DLD1 (cell line): Measurements from ENCODE around the gene PPP1R18.
"Not testable (repeated sequence)": the region's sequence is repeated elsewhere in the genome, so short reads cannot be mapped to it uniquely, and the experiment has no call there.

Experiments
- in situ Hi-C: cut with HindIII; loops from 2 replicates; pipeline ENCODE4 v1.10.0; 2017; ENCODE audit warnings: low sequenced_read_pairs

PPP1R18 gene

DNA sequence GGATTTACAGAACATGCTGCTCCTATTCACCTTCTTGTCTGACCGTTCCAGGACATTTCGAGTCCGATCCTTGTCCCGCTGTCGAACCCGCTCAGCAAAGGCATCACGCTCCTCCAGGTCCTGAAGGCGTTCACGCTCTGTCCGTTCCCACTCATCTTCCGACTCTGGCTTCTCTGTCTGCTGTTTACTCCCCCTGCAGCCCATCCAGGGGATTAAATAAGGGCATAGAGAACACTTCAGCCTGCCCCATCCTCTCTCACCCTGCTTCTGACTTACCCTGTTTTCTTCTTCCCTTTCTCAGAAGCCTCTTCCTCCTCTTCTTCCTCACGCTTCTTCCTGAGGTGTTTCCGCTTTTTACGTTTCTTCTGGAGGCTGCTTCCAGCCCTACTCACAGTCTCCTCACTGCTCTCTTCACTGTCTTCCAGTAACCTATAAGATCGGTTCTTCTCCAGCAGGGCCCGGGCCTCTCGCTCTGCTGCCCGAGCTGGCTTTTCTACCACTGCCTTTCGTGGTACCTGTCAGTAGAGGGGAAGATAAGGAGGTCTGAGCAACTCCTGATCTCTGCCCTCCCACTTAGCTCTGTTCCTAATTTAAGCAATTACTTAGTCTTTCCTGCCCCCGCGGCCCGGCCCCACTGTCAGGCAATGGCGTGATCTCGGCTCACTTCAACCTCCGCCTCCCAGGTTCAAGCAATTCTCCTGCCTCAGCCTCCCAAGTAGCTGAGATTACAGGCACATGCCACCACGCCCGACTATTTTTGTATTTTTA, 15.5 kb downstream of the PPP1R18 start:
- in situ Hi-C loops: no loop called here

DNA sequence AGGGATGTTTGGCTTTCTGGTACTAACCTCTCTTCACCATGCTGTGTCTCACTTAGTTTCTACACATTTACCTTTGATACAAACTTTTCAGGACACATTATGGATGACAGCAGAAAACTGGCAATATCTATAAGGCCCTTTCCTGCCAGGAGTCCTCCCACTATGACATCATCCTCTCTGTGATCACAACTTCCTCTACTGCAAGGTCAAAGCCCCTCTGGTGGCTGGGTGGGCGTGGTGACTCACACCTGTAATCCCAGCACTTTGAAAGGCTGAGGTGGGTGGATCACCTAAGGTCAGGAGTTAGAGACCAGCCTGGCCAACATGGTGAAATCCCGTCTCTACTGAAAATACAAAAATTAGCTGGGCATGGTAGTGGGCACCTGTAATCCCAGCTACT, 20.1 kb downstream of the PPP1R18 start:
- in situ Hi-C loops: not testable (repeated sequence)

DNA sequence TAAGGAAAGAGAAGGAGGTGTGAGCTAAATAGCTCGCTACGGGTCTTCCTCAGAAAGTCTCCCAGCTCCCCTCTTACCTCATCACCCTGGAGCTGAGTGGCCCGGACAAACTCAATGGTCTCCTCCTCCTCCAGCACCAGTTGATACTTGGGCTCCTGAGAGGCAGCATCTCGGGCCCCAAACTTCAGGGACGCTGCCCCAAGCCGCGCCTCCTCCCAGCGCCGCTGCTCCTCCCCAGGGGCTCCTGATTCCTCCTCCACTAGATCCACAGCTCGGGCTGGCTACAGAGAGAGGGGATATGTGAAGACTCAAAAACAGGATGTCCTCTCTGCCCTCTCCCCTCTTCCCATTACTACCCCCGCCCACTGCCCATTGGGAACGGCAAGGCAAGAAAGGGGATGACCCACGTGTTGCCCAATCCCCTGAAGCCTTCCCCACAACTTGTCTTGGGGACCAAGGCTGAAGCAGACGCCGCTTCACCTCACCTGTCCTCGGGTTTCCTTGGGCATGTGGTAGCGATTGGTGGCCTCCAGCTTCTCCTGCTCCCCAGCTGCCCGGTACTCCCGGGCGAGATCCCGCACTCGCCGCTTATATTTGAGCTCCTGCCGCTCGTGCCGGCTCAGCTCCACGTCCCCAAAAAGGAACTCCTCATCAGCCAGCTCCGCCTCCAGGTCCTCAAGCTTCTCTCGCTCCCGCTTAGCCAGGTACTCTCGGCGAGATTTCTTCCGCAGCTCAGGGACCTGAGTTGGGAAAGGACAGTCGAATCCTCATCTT, 21.3 kb downstream of the PPP1R18 start:
- in situ Hi-C loops: no loop called here

DNA sequence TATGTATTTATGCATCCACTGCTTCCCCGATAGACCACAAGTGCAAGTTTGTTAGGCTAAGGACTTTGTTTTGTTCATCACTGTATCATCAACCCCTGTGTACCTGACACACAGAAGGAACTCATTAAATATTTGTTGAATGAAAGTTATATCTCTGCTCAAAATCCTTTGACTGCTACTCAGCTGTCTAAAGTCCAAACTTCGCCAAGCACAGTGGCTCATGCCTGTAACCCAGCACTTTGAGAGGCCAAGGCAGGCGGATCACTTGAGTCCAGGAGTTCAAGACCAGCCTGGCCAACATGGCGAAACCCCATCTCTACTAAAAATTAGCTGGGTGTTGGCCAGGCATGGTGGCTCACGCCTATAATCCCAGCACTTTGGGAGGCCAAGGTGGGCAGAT, 28.5 kb downstream of the PPP1R18 start:
- in situ Hi-C loops: not testable (repeated sequence)

DNA sequence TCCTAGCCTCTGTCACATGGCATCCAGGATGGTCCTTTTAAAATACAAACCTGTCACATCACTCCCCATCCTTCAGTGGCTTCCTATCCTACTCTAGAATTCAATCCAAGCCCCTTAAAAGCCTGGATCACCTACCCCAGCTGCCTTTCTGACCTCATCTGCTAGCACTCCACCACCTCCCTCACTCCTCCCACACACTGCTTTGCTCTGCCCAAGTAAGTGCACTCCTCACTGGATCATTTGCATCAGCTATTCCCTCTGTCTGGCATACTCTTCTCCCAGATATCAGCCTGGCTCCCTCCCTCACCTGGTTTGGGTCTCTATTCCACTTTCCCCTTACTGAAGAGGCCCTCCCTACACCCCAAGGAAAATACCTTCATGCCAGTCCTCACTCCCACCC, 29.0 kb downstream of the PPP1R18 start:
- in situ Hi-C loops: no loop called here

DNA sequence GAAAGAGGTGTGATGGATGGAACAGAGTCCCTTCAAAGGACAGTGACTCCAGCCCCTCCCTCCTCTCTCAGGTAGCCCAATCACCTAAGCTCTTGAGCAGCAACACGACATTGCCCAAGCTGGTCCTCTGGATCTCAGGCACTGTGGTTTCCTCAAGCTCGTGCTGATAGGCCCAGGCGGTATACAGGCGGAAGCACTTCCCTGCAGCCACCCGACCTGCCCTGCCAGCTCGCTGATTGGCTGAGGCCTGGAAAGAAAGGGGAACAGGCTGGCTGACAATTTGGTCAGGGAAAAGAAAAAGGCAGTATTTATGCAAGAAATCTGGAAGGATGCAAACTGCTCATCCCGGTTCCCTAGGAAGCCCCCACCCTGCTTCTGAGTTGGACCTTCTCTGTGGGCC, 29.9 kb downstream of the PPP1R18 start:
- in situ Hi-C loops: no loop called here

DNA sequence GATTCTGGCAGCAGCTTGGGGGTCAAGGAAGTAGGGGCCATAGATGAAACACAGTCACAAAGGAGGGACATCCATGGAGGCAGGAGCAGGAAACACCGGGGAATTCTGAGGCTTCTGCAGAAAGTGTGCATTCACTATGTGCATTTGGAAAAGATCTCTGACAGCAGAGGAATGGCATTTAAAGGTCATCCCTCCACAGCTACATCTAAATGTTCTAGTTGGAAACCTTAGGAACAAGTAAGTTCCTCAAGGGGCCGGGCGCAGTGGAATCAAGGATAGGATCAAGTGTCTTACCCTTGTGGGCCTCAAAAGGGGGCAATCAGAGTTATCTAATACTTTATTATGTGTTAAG, 30.7 kb downstream of the PPP1R18 start:
- in situ Hi-C loops: no loop called here

DNA sequence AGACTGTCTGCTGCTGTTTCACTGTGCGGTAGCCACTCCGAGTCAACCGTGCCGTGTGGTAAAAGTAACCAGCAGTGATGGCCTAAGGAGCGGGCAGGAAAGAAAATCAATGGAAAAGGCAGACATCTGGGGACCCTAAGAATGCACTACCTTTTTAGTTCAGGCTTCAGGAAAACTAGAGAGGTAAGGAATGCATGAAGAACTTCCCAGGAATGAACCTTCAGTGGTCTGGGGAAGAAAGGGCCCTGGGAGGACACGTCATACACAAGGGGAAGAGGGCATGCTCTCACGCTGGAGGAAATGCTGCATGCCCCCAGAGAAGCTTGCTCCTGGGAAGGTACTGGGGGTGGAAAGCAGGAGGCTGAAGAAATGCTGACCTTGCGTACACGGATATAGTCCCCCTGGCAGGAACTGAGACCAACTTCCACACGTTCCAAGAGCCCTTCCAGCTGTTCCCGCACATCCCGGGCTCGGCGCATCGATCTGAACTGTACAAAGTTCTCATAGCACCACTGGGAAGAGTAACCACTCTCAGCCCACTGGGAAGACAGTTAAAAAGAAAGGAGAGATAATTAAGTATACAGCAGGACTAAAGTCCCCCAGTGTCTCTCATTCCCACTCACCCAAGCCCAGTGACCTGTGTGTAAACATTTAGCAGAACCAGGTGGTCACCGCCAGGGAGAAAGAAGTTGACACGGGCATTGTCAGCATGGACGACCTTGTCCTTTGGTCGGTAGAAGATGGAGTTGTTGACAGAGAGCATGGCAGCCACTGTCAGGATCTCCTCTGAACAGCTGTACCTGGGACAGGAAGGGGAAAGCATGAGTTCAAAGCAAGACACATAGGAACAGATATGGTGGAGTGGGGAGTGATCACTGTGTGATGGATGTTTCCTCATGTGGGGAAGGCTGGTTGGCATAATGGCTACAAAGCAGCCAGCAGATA, 31.4 kb downstream of the PPP1R18 start:
- in situ Hi-C loops: no loop called here

DNA sequence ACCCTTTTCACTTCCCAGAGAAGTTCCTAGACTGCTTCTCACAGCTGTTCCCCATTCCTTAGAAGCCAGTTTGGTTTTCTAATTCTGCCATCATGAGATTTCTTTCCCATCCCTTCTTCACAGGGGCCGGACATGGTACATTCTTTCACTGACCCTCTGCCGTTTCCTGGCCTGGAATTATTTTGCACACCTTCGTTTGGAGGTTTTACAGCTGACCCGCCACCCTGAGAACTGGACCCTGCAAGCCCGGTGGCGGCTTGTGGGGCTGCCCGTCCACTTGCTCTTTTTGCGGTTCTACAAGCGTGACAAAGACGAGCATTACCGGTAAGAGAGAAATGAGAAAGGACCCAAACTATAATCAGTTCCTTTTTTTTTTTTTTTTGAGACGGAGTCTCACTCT, 35.3 kb downstream of the PPP1R18 start:
- in situ Hi-C loops: no loop called here

DNA sequence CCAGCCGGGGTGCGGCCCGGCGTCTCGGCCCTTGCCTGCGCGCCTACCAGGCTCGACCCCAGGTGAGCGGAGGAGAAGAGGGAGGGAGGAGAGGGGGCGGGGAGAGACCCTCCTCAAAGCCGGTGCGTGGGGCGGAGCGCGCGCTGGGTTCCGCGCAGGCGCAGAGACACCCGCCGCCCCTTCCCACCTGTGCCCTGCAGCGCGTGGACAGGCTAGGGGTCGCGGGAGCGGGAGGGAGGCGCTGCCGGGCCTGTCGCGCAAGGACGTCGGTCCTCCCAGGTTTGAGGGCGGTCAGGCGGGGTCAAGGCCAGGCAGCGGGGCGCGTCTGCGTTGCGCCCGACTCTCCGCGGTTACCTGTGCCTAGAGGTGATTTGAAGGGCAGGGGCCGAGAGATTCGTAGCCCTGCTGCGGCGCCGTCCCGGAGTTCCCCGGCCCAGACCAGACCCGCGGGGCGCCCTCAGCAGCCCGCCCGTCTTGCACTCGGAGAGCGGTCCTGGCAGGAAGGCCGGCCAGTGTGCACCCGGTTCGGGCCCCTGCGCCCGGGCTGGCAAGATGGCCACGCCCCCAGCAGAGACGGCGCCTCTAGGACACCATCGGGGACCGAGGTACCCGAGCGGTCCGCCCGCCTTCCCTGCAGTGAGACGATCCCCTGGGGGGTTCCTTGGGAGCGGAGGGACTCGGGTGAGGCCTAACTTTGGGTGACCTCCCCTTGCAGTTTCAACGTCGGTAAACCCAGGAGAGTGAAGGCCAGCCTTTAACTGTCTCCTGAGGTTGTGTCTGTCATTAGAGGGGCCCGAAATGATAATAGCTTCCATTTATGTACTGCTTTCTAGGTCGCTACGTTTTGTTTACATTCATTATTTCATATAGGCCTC, 39.0 kb downstream of the PPP1R18 start:
- in situ Hi-C loops: no loop called here

DNA sequence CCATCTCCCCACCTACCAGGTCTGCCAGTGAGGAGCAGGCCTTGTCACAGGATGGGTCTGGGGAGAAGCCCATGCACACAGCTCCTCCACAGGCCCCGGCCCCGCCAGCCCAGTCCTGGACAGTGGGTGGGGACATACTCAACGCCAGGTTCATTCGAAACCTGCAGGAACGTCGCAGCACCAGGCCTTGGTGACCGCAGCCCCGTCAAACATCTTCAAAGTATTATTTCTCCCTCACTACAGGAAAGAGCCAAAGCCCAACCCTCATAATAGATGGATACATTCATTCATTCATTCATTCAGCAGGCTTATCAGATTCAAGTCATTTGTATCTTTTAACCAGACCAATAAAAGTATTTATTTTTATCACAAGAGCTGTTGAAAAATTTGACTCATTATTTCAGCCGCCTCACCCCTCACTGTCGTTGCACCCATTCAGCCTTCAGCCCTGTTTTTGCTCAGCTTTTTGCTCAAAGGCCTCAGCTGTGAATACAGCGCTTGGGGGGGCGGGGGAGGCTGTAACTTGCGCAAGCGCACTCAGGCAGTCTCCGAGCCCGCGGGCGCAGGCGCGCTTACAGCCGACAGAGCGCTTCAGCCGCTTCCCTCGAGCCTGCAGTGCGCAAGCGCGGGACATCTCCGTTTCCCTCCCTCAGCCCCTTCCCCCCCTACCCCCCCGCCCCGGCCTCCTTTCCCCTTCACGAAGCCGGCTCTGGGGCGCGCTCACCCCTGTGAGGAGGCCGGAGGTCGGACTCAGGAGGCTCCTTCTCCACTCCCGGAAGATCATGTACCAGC, 39.8 kb downstream of the PPP1R18 start, which contains the start of gene C6orf136:
Gene C6orf136, plus strand, starts transcription at position 684 of the 792 bp plus-strand sequence. Its CDS starts 99 bp downstream, at position 783.
- in situ Hi-C loops: no loop called here

DNA sequence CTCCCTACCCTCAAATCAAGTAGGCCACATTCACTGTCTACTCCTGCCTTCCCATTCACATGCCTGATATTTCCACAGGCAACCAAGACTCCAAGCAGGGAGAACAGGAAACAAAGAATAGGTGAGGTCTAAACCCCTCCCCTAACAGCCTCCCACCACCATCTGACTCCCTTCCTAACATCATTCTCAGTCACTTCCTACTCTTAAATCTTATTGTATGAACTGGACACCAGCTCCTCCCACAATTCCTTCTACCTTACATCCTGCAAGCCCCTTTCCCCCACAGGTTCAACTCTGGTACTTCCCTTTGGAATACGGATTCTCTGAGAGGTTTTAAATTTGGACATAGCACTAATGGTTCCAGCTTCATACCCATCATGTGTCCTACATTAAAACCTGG, 40.5 kb downstream of the PPP1R18 start:
- in situ Hi-C loops: no loop called here

DNA sequence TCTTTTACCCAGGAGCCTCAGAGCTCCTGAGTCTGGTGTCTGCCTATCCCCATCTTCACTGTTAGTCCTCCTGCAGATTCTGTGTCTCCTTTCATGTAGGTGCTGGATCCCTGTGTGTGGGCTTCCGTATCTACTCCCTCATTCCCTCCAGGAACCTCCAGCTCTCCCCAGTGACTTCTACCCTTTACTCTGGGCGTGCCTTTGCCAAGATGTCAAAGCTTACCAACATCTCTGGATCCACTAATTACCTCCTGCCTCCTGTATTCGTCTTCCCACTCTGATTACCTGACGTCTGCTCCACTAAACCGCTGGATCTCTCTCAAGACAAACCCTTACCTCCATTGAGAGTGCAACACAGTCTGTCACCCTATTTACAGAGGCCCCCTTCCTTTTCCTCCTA, 41.7 kb downstream of the PPP1R18 start:
- in situ Hi-C loops: no loop called here

DNA sequence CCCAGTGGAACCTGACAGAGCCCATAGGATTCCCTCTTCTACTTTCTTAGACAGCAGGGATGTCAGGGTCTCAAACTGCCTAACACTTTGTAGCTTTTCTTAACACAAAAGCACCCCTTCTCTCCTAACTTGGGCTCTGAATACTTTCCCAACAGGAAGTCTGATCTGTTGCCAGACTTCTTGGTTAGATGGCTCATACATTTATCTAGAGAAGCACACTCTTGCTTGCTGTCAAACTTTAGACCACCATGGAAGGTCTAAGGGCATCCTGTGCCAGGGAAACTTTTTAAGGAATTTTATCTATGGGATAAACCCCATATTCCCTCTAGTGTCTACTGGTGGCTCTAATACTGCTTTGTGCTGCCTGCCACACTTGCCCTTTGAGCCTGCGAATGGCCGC, 42.8 kb downstream of the PPP1R18 start:
- in situ Hi-C loops: no loop called here

DNA sequence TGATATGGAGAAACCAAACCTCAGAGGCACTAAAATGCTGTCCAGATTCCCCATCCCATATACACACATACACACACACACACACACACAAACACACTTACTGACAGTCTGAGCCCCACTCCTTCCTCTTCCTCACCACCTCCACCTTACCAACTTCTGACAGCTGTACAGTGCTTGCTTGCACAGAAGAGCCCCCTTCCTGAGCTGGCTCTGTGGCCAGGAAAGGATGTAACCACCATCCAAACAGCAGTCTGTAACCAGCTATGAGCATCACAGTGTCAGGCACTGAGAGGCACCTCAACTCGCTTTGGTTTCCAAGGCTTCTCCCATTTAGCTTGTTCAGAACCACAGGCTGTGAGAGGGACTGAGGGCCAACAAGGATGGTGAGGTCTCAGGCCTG, 45.4 kb downstream of the PPP1R18 start:
- in situ Hi-C loops: no loop called here

DNA sequence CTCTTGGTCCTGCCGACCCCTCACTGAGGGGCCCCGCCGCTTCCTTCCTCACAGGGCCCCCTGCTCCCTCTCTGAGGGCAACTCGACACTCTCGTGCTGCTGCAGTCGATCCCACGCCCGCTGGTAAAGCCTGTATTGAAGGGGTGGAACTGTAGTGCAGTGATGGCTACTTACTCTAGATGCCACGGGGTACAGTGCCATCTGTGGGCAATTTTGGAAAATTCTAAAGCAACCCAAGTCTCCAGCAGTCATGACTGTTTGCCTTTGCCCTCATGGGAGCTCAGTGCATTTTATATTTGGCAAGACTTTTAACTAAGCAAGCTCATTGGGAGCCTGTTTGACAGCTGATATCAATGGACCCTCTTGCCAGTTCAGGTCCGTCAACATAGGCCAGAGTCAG, 46.0 kb downstream of the PPP1R18 start:
- in situ Hi-C loops: no loop called here

DNA sequence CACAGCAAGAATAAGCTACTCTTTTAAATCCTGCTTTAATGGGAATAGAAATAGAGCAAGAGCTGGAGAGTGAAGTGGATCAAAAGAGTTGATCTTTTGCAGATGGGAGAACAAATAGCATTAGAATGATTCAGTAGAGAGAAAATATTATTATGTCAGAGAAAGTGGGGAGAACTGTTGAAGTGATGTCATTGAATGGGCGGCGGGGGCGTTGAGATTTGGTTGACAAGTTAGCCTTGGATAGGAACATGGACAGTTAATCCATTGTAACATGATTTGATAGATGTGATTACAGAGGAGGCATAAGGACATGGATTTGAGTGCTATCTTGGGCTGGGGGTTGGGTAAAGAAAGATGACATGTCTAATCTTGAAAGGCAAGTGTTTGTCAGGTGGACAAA, 50.6 kb downstream of the PPP1R18 start:
- in situ Hi-C loops: no loop called here

DNA sequence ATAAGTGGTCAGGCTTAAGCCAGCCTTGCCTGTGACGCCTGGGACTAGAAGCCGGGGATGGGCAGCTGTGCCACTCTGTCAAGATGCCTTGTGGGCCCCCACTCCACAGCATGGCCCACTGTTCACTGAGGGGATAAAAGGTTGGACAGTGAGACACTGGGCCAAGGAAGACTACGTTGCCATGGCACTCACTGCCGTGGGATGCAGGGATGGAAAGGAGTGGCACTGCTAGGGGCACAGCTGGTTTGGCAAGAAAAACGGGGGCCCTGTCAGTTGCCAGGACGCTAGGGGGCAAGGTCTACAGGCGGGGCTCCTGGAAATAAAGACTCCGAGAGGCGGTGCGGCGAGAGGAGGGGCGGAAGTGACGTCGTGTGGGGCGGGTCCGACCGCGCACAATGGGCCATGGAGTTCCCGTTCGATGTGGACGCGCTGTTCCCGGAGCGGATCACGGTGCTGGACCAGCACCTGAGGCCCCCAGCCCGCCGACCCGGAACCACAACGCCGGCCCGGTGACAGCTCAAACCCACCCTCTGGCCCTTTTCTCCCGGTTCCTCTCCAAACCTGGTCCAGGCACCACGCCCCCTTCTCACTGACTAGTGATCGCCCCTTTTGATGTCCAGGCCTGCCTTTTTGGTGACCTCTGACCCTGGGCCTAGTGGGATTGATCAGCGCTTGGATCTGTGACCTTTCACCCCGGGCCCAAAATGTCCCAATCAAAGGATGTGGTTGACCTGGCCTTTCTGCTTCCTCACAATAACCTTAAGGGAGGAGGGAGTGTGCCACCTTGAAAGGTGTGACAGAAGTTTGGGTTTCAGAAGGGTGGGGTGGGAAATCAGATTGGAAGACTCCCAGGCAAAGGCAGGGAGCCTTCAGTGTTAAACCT, 59.7 kb downstream of the PPP1R18 start, which contains the start of gene ATAT1:
Gene ATAT1, plus strand, starts transcription at position 391 of the 883 bp plus-strand sequence.
- in situ Hi-C loops: no loop called here
